ENCODE data around the gene TAF8. TPM values are rescaled to one million over a fixed set of nuclear protein-coding genes. Genes with fewer than 3 reads are reported as not detected.

The TAF8 gene
- total and polyA plus RNA-seq, 8 donors: 3.8 to 24.6 (median 12.6) TPM

- intact Hi-C loops (cut with DNase I; ENCODE audit: low total_unique reads): no loop called here
- WGBS, 5 donors: 59 to 69% (median 63%) methylated on average over 24 to 25 of the region's 25 CpGs
- Histone ChIP-seq H3K36me3 (peaks cover 10 to 48% (median 32%) of the 10 kb centered on the region in 4 donors), H3K27ac (peak overlapping the region in 4 of 5 donors; percentile 2 to 40 (median 32)), H3K27me3 (no peaks in the 10 kb centered on the region), H3K4me3 (no peak overlapping the region), H3K4me1 (peaks cover 39 to 58% (median 51%) of the 10 kb centered on the region in 4 donors), H3K9me3 (no peaks in the 10 kb centered on the region)
- TF ChIP-seq CTCF (IDR thresholded peaks at IDR 0.05): peak in 1 of 7 experiments; percentile 27
- TF ChIP-seq POLR2A (IDR thresholded peaks at IDR 0.05): no peak
- TF ChIP-seq EP300 (IDR thresholded peaks at IDR 0.05): no peak
- TF ChIP-seq POLR2AphosphoS5 (IDR thresholded peaks at IDR 0.05): no peak
- DNase-seq: peak in 1 of 2 donors; percentile 28
These were observed 78.4 kb downstream of the TAF8 start for GRCh38 chr6:42128460-42129359.

- H3K27me3 ChIP-seq: no peaks in the 10 kb centered on the region
- H3K27ac ChIP-seq: peak overlapping the region in 3 of 5 donors; percentile 2 to 40 (median 38)
- intact Hi-C loops (cut with DNase I; ENCODE audit: low total_unique reads): no loop called here
- peaks cover 37 to 55% (median 51%) of the 10 kb centered on the region in 4 donors for H3K4me1 ChIP-seq
- H3K9me3 ChIP-seq: no peaks in the 10 kb centered on the region
- H3K4me3 ChIP-seq: no peak overlapping the region
- H3K36me3 ChIP-seq: peaks cover 10 to 48% (median 32%) of the 10 kb centered on the region in 4 donors
- no peak for DNase-seq
- TF ChIP-seq EP300 (IDR thresholded peaks at IDR 0.05) (no peak), POLR2AphosphoS5 (IDR thresholded peaks at IDR 0.05) (no peak), POLR2A (IDR thresholded peaks at IDR 0.05) (no peak), CTCF (IDR thresholded peaks at IDR 0.05) (no peak)
- 52 to 82% (median 59%) methylated on average over 2 of the region's 2 CpGs for WGBS, 5 donors
These were observed 79.0 kb downstream of the TAF8 start for GRCh38 chr6:42129360-42129676.

GRCh38 chr6:42131531-42131930, 81.2 kb downstream of the TAF8 start:
- DNase-seq: no peak
- intact Hi-C loops (cut with DNase I; ENCODE audit: low total_unique reads): no loop called here
- H3K4me1 ChIP-seq: peaks cover 36 to 55% (median 43%) of the 10 kb centered on the region in 4 donors
- WGBS, 5 donors: 78 to 91% (median 82%) methylated on average over 11 of the region's 11 CpGs
- H3K27ac ChIP-seq: peak overlapping the region in 1 of 5 donors; percentile 26
- no peaks in the 10 kb centered on the region for H3K27me3 ChIP-seq
- H3K36me3 ChIP-seq: peaks cover 5 to 31% (median 21%) of the 10 kb centered on the region in 4 donors
- no peak for TF ChIP-seq CTCF (IDR thresholded peaks at IDR 0.05)
- TF ChIP-seq POLR2A (IDR thresholded peaks at IDR 0.05): no peak
- TF ChIP-seq EP300 (IDR thresholded peaks at IDR 0.05): no peak
- no peak for TF ChIP-seq POLR2AphosphoS5 (IDR thresholded peaks at IDR 0.05)
- no peaks in the 10 kb centered on the region for H3K9me3 ChIP-seq
- no peak overlapping the region for H3K4me3 ChIP-seq

GRCh38 chr6:42133926-42134325, 83.6 kb downstream of the TAF8 start:
- no peak overlapping the region for H3K4me3 ChIP-seq
- H3K36me3 ChIP-seq: peaks cover 0 to 10% (median 1%) of the 10 kb centered on the region in 4 donors
- no peaks in the 10 kb centered on the region for H3K27me3 ChIP-seq
- DNase-seq: no peak
- 49 to 79% (median 56%) methylated on average over 4 of the region's 4 CpGs for WGBS, 5 donors
- H3K4me1 ChIP-seq: peaks cover 37 to 61% (median 52%) of the 10 kb centered on the region in 4 donors
- no peaks in the 10 kb centered on the region for H3K9me3 ChIP-seq
- TF ChIP-seq EP300 (IDR thresholded peaks at IDR 0.05): no peak
- TF ChIP-seq CTCF (IDR thresholded peaks at IDR 0.05): no peak
- TF ChIP-seq POLR2AphosphoS5 (IDR thresholded peaks at IDR 0.05): no peak
- no peak for TF ChIP-seq POLR2A (IDR thresholded peaks at IDR 0.05)
- H3K27ac ChIP-seq: peak overlapping the region; percentile 28 to 53 (median 48)
- intact Hi-C loops (cut with DNase I; ENCODE audit: low total_unique reads): no loop called here

Data from stomach (tissue), 9 donors.